Gastroesophageal sphincter (tissue), 3 donors: Measurements from ENCODE around the gene NELFB.

ENCODE experiments used
- CTCF ChIP-seq, 4 experiments: fragments of 200-600 bp in 2 of 4; fragments of 450-650 bp in 2 of 4; sonication (generic) in 1 of 4; IDR thresholded peaks; one replicate each; pipeline ENCODE4 v1.5.1; 2017 to 2019; ENCODE audit warnings: antibody characterized with exemption in 4 of 4, mild to moderate bottlenecking in 2 of 4, moderate library complexity in 2 of 4
- EP300 ChIP-seq: sonication (generic); formaldehyde crosslinking; IDR thresholded peaks from one replicate; pipeline ENCODE4 v1.6.1; 2017; ENCODE audit warnings: antibody characterized with exemption, mild to moderate bottlenecking
- POLR2A ChIP-seq, 2 donors: fragments of 450-650 bp; IDR thresholded peaks; one replicate each; pipeline ENCODE4 v1.6.1; 2017; ENCODE audit warnings: antibody characterized with exemption in 2 of 2, mild to moderate bottlenecking in 2 of 2, moderate library complexity in 1 of 2

- TF ChIP-seq CTCF (IDR thresholded peaks at IDR 0.05) (no peak), EP300 (no peak), POLR2A (IDR thresholded peaks at IDR 0.05) (no peak)
Measured at GRCh38 chr9:137226338-137227053, 28.6 kb upstream of the NELFB start.
